ENCODE data around the gene KLRF1. TPM values are rescaled to one million over a fixed set of nuclear protein-coding genes. Genes with fewer than 3 reads are reported as not detected.

KLRF1 gene
- total and polyA plus RNA-seq, 2 experiments from 2014 or later, result not detected

- Histone ChIP-seq H3K27ac (no peak overlapping the region), H3K9ac (no peak overlapping the region), H4K20me1 (ENCODE audit: insufficient read depth) (no peaks in the 10 kb centered on the region), H3K36me3 (ENCODE audit: low read depth) (no peaks in the 10 kb centered on the region), H3K4me3 (no peak overlapping the region), H2AFZ (no peak overlapping the region), H3K79me2 (ENCODE audit: insufficient read depth) (no peaks in the 10 kb centered on the region), H3F3A (ENCODE audit: insufficient read depth) (no peaks in the 10 kb centered on the region), H3K4me1 (ENCODE audit: insufficient read depth) (no peaks in the 10 kb centered on the region), H3K27me3 (replicated peaks; ENCODE audit: insufficient read depth) (no peaks in the 10 kb centered on the region), H3K9me2 (ENCODE audit: insufficient read depth) (no peaks in the 10 kb centered on the region), H3K4me2 (ENCODE audit: unreplicated experiment) (no peak overlapping the region), H3K9me3 (ENCODE audit: low read depth) (no peaks in the 10 kb centered on the region)
- in situ Hi-C loops (cut with MboI), result loop anchor here (25.0 kb wide), 1 partner anchor 331 kb away; the partner anchor contains the start of gene CLEC7A
- no peak for DNase-seq
- 77 to 84% methylated on average over 2 of the region's 2 CpGs for WGBS, 2 experiments (ENCODE audit: low coverage in 1 of 2, low lambda C conversion rate in 2 of 2, missing lambda C conversion rate in 2 of 2)
- no peak for TF ChIP-seq EZH2 (IDR thresholded peaks at IDR 0.05; ENCODE audit: insufficient read depth, poor library complexity, severe bottlenecking)
- TF ChIP-seq EZH2phosphoT487 (IDR thresholded peaks at IDR 0.05; ENCODE audit: insufficient read depth, low read depth), result no peak
Measured at GRCh38 chr12:9805883-9806282, 21.4 kb upstream of the KLRF1 start.

- Histone ChIP-seq H3F3A (ENCODE audit: insufficient read depth) (no peaks in the 10 kb centered on the region), H2AFZ (no peak overlapping the region), H3K9me2 (ENCODE audit: insufficient read depth) (no peaks in the 10 kb centered on the region), H3K4me2 (ENCODE audit: unreplicated experiment) (no peak overlapping the region), H3K4me1 (ENCODE audit: insufficient read depth) (no peaks in the 10 kb centered on the region), H3K9ac (no peak overlapping the region), H3K27ac (no peak overlapping the region), H3K27me3 (replicated peaks; ENCODE audit: insufficient read depth) (no peaks in the 10 kb centered on the region), H3K4me3 (no peak overlapping the region), H4K20me1 (ENCODE audit: insufficient read depth) (no peaks in the 10 kb centered on the region), H3K9me3 (ENCODE audit: low read depth) (no peaks in the 10 kb centered on the region), H3K79me2 (ENCODE audit: insufficient read depth) (no peaks in the 10 kb centered on the region), H3K36me3 (ENCODE audit: low read depth) (no peaks in the 10 kb centered on the region)
- TF ChIP-seq EZH2phosphoT487 (IDR thresholded peaks at IDR 0.05; ENCODE audit: insufficient read depth, low read depth), result no peak
- TF ChIP-seq EZH2 (IDR thresholded peaks at IDR 0.05; ENCODE audit: insufficient read depth, poor library complexity, severe bottlenecking), result no peak
- 56 to 69% methylated on average over 4 of the region's 4 CpGs for WGBS, 2 experiments (ENCODE audit: low coverage in 1 of 2, low lambda C conversion rate in 2 of 2, missing lambda C conversion rate in 2 of 2)
- in situ Hi-C loops (cut with MboI), result loop anchor here (25.0 kb wide), 1 partner anchor 331 kb away; the partner anchor contains the start of gene CLEC7A
- DNase-seq, result no peak
Measured at GRCh38 chr12:9806714-9807113, 20.6 kb upstream of the KLRF1 start.

- no peak for TF ChIP-seq EZH2phosphoT487 (IDR thresholded peaks at IDR 0.05; ENCODE audit: insufficient read depth, low read depth)
- no peak for TF ChIP-seq EZH2 (IDR thresholded peaks at IDR 0.05; ENCODE audit: insufficient read depth, poor library complexity, severe bottlenecking)
- no peaks in the 10 kb centered on the region for H3K36me3 ChIP-seq (ENCODE audit: low read depth)
- H3K79me2 ChIP-seq (ENCODE audit: insufficient read depth), result no peaks in the 10 kb centered on the region
- no peaks in the 10 kb centered on the region for H3K27me3 ChIP-seq (replicated peaks; ENCODE audit: insufficient read depth)
- H3K4me2 ChIP-seq (ENCODE audit: unreplicated experiment), result no peak overlapping the region
- in situ Hi-C loops (cut with MboI), result loop anchor here (25.0 kb wide), 1 partner anchor 329 kb away; the partner anchor contains the start of gene CLEC7A
- no peak overlapping the region for H2AFZ ChIP-seq
- H3K9me2 ChIP-seq (ENCODE audit: insufficient read depth), result no peaks in the 10 kb centered on the region
- no peaks in the 10 kb centered on the region for H3K9me3 ChIP-seq (ENCODE audit: low read depth)
- H3F3A ChIP-seq (ENCODE audit: insufficient read depth), result no peaks in the 10 kb centered on the region
- no peak overlapping the region for H3K9ac ChIP-seq
- H4K20me1 ChIP-seq (ENCODE audit: insufficient read depth), result no peaks in the 10 kb centered on the region
- no peaks in the 10 kb centered on the region for H3K4me1 ChIP-seq (ENCODE audit: insufficient read depth)
- WGBS, 2 experiments (ENCODE audit: low coverage in 1 of 2, low lambda C conversion rate in 2 of 2, missing lambda C conversion rate in 2 of 2), result 58% methylated on average over 3 of the region's 3 CpGs
- DNase-seq, result no peak
- no peak overlapping the region for H3K4me3 ChIP-seq
- H3K27ac ChIP-seq, result no peak overlapping the region
Measured at GRCh38 chr12:9808504-9808903, 18.8 kb upstream of the KLRF1 start.

GRCh38 chr12:9809338-9809737 is 17.9 kb upstream of the KLRF1 start:
- TF ChIP-seq EZH2phosphoT487 (IDR thresholded peaks at IDR 0.05; ENCODE audit: insufficient read depth, low read depth), result no peak
- no peak for TF ChIP-seq EZH2 (IDR thresholded peaks at IDR 0.05; ENCODE audit: insufficient read depth, poor library complexity, severe bottlenecking)
- in situ Hi-C loops (cut with MboI), result loop anchor here (25.0 kb wide), 1 partner anchor 328 kb away; the partner anchor contains the start of gene CLEC7A
- WGBS, 2 experiments (ENCODE audit: low coverage in 1 of 2, low lambda C conversion rate in 2 of 2, missing lambda C conversion rate in 2 of 2), result 83 to 88% methylated on average over 4 of the region's 4 CpGs
- Histone ChIP-seq H3K9me3 (ENCODE audit: low read depth) (no peaks in the 10 kb centered on the region), H2AFZ (no peak overlapping the region), H3K36me3 (ENCODE audit: low read depth) (no peaks in the 10 kb centered on the region), H3K4me3 (no peak overlapping the region), H3K4me2 (ENCODE audit: unreplicated experiment) (no peak overlapping the region), H3K79me2 (ENCODE audit: insufficient read depth) (no peaks in the 10 kb centered on the region), H3K27ac (no peak overlapping the region), H3F3A (ENCODE audit: insufficient read depth) (no peaks in the 10 kb centered on the region), H3K9me2 (ENCODE audit: insufficient read depth) (no peaks in the 10 kb centered on the region), H3K9ac (no peak overlapping the region), H4K20me1 (ENCODE audit: insufficient read depth) (no peaks in the 10 kb centered on the region), H3K4me1 (ENCODE audit: insufficient read depth) (no peaks in the 10 kb centered on the region), H3K27me3 (replicated peaks; ENCODE audit: insufficient read depth) (no peaks in the 10 kb centered on the region)
- DNase-seq, result no peak

- TF ChIP-seq EZH2phosphoT487 (IDR thresholded peaks at IDR 0.05; ENCODE audit: insufficient read depth, low read depth) (no peak), EZH2 (IDR thresholded peaks at IDR 0.05; ENCODE audit: insufficient read depth, poor library complexity, severe bottlenecking) (no peak)
- DNase-seq, result no peak
- no peaks in the 10 kb centered on the region for H3K9me3 ChIP-seq (ENCODE audit: low read depth)
Measured at GRCh38 chr12:9809866-9810265, 17.4 kb upstream of the KLRF1 start.

More at GRCh38 chr12:9809866-9810265, 17.4 kb upstream of the KLRF1 start:
- Histone ChIP-seq H3F3A (ENCODE audit: insufficient read depth) (no peaks in the 10 kb centered on the region), H3K9me2 (ENCODE audit: insufficient read depth) (no peaks in the 10 kb centered on the region), H3K27ac (no peak overlapping the region), H2AFZ (no peak overlapping the region), H3K36me3 (ENCODE audit: low read depth) (no peaks in the 10 kb centered on the region), H4K20me1 (ENCODE audit: insufficient read depth) (no peaks in the 10 kb centered on the region), H3K4me2 (ENCODE audit: unreplicated experiment) (no peak overlapping the region), H3K4me3 (no peak overlapping the region), H3K27me3 (replicated peaks; ENCODE audit: insufficient read depth) (no peaks in the 10 kb centered on the region), H3K9ac (no peak overlapping the region), H3K79me2 (ENCODE audit: insufficient read depth) (no peaks in the 10 kb centered on the region), H3K4me1 (ENCODE audit: insufficient read depth) (no peaks in the 10 kb centered on the region)
- in situ Hi-C loops (cut with MboI), result loop anchor here (25.0 kb wide), 1 partner anchor 327 kb away; the partner anchor contains the start of gene CLEC7A

All from GM23248 (cell line).